HG03439 (cell line): ENCODE data around the gene SF3A2.
"Not testable (repeated sequence)": the region's sequence is repeated elsewhere in the genome, so short reads cannot be mapped to it uniquely, and the experiment has no call there.

Source experiments
- ATAC-seq: cut with Tn5 transposase; IDR thresholded peaks from one replicate; pipeline ENCODE4 v1.9.1; 2021; ENCODE audit warnings: mild to moderate bottlenecking, moderate library complexity; ENCODE audit not compliant: unreplicated experiment

The SF3A2 gene

GRCh38 chr19:2236314-2237050, at the start of gene SF3A2, which contains the start of gene PLEKHJ1:
Gene SF3A2, plus strand, starts transcription at chr19:2236824. Its CDS starts 6,595 bp downstream, at chr19:2243419.
Gene PLEKHJ1, minus strand, starts transcription at chr19:2236329. Its CDS starts 81 bp downstream, at chr19:2236248.
- ATAC-seq = peak; percentile 76

DNA sequence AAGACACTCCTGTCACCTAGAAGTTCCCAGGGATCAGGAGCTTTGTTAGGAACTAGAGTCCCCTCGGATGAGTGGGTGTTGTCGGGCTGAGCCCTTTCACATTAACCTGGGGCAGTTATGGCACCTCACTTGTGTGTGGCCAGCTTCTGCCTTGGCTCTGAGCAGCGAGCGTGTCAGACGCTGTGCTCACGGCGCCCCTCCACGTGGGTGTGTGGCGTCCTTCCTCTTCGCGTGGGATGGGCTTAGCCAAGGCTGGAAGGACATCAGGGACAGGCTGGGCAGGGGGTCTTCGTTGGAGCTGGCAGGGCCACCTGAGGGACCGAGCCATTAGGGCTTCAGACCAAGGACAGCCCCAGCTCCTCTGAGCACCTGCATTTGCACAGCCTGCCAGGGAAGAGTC, 49.5 kb upstream of the SF3A2 start:
- ATAC-seq = no peak

DNA sequence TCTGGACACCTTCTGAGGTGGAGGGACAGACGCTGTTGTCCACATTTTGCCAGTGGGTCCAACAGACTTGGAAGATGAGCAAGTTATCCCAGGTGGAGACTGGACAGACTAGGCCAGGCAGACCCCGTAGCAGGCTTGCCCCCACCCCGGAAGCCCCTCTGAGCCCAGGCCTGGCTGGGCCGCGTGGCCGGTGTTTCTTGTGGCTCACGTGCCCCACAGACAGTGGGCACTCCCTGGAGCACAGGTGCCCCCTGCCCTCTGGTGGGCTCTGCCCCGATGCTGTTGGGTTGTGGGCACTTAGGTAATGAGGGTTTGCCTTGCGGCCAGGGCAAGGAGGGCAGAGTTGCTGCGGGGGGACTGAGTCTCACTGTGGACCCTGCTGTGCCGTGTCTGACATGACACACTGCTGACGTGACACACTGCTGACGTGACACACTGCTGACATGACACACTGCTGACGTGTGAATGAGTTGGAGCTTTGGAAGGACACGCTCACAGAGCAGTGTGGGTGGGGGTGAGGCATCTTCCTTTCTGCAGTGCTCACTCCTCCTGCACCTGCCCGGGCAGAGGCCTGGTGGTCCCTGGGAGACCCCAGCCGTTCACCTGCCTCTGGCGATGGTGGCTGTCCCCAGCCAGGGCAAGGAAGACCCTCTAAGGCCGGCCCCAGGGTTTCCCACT, 47.8 kb upstream of the SF3A2 start:
- no peak for ATAC-seq

GRCh38 chr19:2189880-2190279, 46.7 kb upstream of the SF3A2 start:
- ATAC-seq = no peak

- no peak for ATAC-seq
Observed at GRCh38 chr19:2190848-2191455, 45.7 kb upstream of the SF3A2 start.

GRCh38 chr19:2191456-2192310, 44.9 kb upstream of the SF3A2 start:
- no peak for ATAC-seq

GRCh38 chr19:2192862-2193261, 43.8 kb upstream of the SF3A2 start:
- no peak for ATAC-seq

GRCh38 chr19:2193807-2194206, 42.8 kb upstream of the SF3A2 start:
- no peak for ATAC-seq

GRCh38 chr19:2194513-2195078, 42.0 kb upstream of the SF3A2 start:
- ATAC-seq = no peak

DNA sequence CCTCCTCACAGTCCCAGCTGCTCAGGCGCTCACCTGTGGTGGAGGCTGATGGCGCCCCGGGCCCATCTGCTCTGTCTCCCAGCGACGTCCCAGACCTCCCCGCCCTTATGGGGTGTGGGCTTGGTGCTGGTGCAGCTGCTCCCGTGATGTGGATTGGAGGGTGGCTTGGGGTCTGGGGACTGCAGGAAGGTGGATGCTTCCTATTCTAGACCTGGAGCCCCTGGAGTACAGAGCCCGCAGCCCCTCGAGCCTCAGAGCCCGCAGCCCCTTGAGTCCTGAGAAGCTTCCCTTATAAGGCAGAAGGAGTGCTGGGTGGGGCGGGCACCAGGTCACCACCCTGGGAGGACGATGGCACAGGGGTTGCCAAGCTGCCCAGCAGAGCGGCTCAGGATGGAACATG, 41.3 kb upstream of the SF3A2 start:
- ATAC-seq = no peak

GRCh38 chr19:2195914-2196313, 40.7 kb upstream of the SF3A2 start:
- no peak for ATAC-seq

DNA sequence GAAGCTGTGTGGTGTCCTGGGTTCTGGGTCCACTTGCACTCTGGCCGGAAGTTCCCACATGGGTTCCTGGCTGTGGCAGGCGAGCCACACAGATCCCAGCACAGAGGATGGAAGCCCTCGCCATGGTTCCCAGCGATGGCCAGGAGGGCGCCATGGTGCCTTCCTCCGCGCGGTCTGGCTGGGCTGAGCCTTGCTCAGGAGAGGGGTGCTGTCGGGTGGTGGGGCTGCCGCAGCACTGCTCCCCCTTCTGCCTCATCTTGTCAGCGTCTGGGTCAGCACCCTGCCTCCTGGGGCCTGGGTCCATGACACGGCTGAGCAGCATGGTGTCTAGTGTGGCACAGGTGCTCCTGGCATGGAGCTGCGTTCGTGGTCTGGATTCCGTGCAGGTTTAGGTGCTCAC, 39.4 kb upstream of the SF3A2 start:
- no peak for ATAC-seq

GRCh38 chr19:2198317-2198716, 38.3 kb upstream of the SF3A2 start:
- no peak for ATAC-seq

GRCh38 chr19:2199215-2199614, 37.4 kb upstream of the SF3A2 start:
- no peak for ATAC-seq

GRCh38 chr19:2199861-2200623, 36.6 kb upstream of the SF3A2 start:
- no peak for ATAC-seq

DNA sequence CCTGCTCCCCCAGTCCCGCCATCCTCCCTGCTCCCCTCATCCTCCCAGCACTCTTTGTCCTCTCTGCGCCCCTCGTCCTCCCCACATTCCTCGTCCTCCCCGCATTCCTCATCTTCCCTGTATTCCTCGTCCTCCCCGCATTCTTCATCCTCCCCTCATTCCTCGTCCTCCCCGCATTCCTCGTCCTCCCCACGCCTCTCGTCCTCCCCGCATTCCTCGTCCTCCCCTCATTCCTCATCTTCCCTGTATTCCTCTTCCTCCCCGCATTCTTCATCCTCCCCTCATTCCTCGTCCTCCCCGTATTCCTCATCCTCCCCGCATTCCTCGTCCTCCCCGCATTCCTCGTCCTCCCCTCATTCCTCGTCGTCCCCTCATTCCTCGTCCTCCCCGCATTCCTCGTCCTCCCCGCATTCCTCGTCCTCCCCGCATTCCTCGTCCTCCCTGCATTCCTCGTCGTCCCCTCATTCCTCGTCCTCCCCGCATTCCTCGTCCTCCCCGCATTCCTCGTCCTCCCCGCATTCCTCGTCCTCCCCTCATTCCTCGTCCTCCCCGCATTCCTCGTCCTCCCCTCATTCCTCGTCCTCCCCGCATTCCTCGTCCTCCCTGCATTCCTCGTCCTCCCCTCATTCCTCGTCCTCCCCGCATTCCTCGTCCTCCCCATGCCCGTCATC, 35.9 kb upstream of the SF3A2 start:
- ATAC-seq = not testable (repeated sequence)

GRCh38 chr19:2201473-2202148, 35.0 kb upstream of the SF3A2 start:
- ATAC-seq = no peak

GRCh38 chr19:2202366-2202765, 34.3 kb upstream of the SF3A2 start:
- no peak for ATAC-seq

GRCh38 chr19:2207008-2207407, 29.6 kb upstream of the SF3A2 start:
- ATAC-seq = no peak
